Choroid plexus epithelial cell (primary cell): Measurements from ENCODE around the gene CFDP1.
"Not testable (repeated sequence)": the region's sequence is repeated elsewhere in the genome, so short reads cannot be mapped to it uniquely, and the experiment has no call there.

ENCODE experiments used
- DNase-seq: peaks from one replicate; pipeline ENCODE4 v3.0.0-alpha.2; 2010; ENCODE audit warnings: low read depth
- H3K4me3 ChIP-seq: 2 replicates; pipeline ENCODE4 v1.5.1; 2011; ENCODE audit warnings: low read depth, mild to moderate bottlenecking, control low read depth, low read length, moderate library complexity
- TF ChIP-seq, protein P1 (sequence below): conservative IDR thresholded peaks from 2 replicates; pipeline ENCODE4 v1.5.1; 2011; ENCODE audit warnings: low read depth, mild to moderate bottlenecking, control low read depth, inconsistent platforms, low read length, moderate library complexity

CFDP1 gene

DNA sequence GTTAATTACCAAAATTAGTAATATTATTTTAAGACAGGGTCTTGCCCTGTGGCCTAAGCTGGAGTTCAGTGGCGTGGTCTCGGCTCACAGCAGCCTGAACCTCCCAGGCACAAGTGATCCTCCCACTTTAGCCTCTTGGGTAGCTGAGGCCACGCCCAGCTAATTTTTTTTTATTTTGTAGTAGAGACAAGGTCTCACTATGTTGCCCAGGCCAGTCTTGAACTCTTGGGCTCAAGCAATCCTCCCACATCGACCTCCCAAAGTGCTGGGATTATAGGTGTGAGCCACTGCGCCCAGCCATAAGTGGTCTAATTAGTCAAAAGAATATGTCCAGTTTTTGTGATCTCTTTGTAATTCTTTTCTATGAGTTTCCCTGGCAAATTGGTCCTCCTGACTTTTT is 12.0 kb upstream of the CFDP1 start:
- TF ChIP-seq, protein P1, sequence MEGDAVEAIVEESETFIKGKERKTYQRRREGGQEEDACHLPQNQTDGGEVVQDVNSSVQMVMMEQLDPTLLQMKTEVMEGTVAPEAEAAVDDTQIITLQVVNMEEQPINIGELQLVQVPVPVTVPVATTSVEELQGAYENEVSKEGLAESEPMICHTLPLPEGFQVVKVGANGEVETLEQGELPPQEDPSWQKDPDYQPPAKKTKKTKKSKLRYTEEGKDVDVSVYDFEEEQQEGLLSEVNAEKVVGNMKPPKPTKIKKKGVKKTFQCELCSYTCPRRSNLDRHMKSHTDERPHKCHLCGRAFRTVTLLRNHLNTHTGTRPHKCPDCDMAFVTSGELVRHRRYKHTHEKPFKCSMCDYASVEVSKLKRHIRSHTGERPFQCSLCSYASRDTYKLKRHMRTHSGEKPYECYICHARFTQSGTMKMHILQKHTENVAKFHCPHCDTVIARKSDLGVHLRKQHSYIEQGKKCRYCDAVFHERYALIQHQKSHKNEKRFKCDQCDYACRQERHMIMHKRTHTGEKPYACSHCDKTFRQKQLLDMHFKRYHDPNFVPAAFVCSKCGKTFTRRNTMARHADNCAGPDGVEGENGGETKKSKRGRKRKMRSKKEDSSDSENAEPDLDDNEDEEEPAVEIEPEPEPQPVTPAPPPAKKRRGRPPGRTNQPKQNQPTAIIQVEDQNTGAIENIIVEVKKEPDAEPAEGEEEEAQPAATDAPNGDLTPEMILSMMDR, result no peak
- no peak overlapping the region for H3K4me3 ChIP-seq
- DNase-seq, result no peak

DNA sequence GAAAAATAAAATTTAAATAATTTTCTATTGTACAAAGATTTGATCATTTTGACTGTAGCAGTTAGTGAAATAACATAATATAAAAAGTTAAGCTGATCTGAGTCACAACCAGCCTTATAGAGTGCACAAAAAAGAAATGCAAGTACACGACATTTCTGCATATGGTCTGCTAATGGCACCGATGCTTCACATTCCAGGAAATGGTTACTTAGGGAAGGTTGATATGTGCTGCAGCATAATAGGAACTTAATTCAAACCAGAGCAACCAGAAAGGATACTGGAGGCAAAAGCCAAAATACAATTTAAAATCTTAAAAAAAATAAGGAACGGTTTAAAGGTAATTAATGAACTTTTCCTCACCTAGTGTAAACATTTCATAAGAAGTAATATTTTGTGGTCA is 10.0 kb upstream of the CFDP1 start:
- H3K4me3 ChIP-seq, result no peak overlapping the region
- DNase-seq, result peak; percentile 28
- TF ChIP-seq, protein P1, result no peak

DNA sequence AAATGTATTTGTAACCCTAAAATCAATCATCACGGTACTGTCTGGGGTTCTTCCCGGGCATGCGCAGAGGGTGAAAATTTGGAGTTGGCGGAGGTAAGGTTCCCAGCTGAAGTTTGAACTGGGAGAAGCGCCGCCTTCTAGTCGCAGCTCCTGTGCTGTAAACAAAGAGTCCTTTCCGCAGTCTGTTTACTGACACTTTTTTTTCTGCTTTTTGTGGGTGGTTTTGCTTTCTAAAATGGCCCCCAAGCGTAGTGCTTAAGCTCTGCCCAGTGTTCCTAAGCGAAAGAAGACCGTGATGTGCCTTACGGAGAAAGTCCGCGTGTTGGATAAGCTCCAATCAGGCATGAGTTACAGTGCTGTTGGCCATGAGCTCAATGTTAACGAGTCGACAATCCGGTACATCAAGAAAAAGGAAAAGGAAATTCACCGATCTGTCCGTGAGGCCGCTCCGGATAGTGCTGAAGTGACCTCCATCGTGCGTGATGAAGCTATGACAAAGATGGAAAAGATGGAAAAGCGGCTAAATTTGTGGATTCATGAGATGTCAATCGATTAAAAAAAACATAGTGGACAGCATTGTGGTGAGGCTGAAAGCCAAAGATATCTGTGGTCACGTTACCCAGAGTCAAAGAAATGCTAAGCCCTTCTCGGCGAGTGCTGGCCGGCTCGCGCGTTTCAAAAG is 570 bp upstream of the CFDP1 start:
- peak; percentile 98 for DNase-seq
- H3K4me3 ChIP-seq, result peak overlapping the region; percentile 97
- TF ChIP-seq, protein P1, result no peak

DNA sequence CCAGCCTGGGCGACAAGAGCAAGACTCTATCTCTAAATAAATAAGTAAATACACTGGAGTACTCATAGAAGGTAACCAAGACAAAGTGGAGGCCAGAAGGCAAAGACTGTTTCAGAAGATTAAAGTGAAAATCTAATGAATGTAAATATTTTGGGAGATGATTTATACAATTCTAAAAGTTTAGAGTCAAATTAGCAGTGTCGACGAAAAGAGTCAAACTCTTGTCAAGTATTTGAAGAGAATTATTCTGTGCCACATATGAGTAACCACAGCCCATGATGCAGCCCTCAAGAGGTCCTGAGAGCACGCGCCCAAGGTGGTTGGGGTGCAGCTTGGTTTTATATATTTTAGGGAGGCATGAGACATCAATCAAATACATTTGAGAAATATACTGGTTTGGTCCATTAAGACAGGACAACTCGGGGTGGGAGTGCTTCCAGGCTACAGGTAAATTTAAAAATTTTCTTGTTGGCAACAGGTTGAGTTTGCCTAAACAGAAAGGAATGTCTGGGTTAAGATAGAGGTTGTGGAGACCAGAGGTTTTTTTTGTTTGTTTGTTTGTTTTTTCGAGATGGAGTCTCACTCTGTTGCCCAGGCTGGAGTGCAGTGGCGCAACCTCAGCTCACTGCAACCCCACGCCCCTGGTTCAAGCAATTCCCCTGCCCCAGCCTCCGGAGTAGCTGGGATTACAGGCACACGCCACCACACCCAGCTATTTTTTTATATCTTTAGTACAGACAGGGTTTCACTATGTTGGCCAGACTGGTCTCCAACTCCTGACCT is 3.5 kb downstream of the CFDP1 start:
- TF ChIP-seq, protein P1, result no peak
- DNase-seq, result no peak
- H3K4me3 ChIP-seq, result no peak overlapping the region

DNA sequence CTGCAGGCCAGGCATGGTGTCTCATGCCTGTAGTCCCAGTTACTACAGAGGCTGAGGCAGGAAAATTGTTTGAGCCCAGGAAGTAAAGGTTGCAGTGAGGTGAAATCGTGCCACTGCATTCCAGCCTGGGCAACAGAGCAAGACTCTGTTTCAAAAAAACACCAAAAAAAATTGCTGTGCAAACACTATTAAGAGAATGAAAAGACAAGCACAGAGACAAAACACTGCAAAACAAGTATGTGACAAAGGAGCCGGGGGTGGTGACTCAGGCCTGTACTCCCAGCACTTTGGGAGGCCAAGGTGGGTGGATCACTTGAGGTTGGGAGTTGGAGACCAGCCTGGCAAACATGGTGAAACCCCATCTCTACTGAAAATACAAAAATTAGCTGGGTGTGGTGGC is 6.8 kb downstream of the CFDP1 start:
- not testable (repeated sequence) for DNase-seq, H3K4me3 ChIP-seq

DNA sequence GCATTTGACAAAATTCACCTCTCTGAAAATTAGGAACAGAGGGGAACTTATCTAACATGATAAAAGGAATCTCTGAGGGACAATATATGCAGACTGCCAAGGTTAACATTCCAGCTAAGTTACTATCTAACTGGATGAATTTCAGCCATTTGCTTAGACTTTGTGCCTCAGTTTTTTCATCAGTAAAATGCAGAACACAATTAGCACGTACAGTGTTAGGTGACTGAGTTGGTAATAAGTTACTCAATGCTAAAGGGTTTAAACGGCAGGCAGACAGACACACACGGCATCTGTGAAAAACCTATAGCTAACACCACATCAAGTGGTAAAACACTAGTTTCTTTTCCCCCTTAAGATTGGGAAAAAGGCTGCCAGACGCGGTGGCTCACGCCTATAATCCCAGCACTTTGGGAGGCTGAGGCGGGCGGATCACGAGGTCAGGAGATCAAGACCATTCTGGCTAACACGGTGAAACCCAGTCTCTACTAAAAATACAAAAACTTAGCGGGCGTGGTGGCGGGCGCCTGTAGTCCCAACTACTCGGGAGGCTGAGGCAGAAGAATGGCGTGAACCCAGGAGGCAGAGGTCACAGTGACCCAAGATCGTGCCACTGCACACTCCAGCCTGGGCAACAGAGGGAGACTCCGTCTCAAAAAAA is 9.1 kb downstream of the CFDP1 start:
- not testable (repeated sequence) for DNase-seq, H3K4me3 ChIP-seq

DNA sequence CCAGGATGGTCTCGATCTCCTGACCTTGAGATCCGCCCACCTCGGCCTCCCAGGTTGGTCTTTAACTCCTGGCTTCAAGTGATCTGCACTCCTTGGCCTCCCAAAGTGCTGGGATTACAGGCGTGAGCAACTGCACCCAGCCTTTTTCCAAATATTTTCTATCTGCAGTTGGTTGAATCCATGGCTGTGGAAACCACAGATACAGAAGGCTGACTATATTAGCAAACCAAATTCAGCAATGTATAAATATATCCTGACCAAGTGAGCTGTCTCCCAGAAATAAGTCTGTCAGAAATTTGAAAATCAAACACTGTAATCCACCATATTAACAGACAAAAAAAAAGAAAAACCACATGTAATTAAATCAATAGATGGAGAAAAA is 9.6 kb downstream of the CFDP1 start:
- no peak for DNase-seq
- TF ChIP-seq, protein P1, result no peak
- no peak overlapping the region for H3K4me3 ChIP-seq

DNA sequence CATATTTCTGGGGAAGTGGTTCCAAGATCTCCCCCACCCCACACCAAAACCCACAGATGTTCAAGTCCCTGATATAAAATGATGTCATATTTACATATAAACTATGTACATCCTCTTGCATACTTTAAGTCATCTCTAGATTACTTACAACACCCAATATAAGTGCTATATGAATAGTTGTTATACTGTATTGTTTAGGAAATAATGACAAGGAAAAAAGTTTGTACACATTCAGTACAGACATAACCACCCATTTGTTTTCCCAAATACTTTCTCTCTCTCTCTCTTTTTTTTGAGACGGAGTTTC is 11.5 kb downstream of the CFDP1 start:
- TF ChIP-seq, protein P1, result no peak
- no peak overlapping the region for H3K4me3 ChIP-seq
- DNase-seq, result no peak
